ENCODE measurements around the gene KIF3B. TPM values are rescaled to one million over a fixed set of nuclear protein-coding genes. Genes with fewer than 3 reads are reported as not detected.

KIF3B gene
- total RNA-seq, 1 donor, result 39.4 TPM

DNA sequence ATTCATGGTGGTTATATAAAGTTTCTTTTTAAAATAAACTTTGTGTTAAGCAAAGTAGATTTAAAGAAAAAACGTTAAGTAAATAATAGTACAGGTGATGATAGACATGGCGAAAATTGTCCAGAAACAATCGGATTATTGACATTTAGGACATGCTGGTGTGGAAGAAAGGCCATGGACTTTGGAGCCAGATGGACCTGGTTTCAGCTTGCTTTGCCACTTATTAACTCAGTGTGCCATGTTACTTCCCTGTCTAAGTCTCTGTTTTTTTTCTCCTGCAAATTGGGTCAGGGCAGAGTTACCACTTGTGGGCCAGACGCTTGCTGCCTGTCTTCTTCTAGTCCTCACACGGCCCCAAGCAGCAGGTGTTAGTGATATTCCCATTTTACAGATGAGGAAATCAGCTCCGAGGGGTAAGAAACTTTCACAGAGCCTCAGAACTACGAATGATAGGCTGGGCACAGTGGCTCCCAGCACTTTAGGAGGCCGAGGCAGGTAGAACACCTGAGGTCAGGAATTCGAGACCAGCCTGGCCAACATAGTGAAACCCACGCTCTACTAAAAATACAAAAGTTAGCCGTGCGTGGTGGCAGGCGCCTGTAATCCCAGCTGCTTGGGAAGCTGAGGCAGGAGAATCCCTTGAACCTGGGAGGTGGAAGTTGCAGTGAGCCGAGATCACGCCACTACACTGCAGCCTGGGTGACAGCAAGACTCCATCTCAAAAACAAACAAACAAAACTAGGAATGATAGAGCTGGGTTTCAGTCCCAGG lies 12.4 kb downstream of the KIF3B start:
- H3K4me3 ChIP-seq (ENCODE audit: insufficient read depth, low read length), result no peak overlapping the region
- no peak overlapping the region for H3K27ac ChIP-seq (ENCODE audit: low read depth, low read length)
- H2AFZ ChIP-seq (ENCODE audit: low read length), result no peak overlapping the region
- TF ChIP-seq, protein P1, sequence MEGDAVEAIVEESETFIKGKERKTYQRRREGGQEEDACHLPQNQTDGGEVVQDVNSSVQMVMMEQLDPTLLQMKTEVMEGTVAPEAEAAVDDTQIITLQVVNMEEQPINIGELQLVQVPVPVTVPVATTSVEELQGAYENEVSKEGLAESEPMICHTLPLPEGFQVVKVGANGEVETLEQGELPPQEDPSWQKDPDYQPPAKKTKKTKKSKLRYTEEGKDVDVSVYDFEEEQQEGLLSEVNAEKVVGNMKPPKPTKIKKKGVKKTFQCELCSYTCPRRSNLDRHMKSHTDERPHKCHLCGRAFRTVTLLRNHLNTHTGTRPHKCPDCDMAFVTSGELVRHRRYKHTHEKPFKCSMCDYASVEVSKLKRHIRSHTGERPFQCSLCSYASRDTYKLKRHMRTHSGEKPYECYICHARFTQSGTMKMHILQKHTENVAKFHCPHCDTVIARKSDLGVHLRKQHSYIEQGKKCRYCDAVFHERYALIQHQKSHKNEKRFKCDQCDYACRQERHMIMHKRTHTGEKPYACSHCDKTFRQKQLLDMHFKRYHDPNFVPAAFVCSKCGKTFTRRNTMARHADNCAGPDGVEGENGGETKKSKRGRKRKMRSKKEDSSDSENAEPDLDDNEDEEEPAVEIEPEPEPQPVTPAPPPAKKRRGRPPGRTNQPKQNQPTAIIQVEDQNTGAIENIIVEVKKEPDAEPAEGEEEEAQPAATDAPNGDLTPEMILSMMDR (IDR thresholded peaks at IDR 0.05; ENCODE audit: extremely low read depth, low read depth, low read length), result no peak
- H3K79me2 ChIP-seq (ENCODE audit: insufficient read depth, low read length), result peaks cover 63% of the 10 kb centered on the region
- no peaks in the 10 kb centered on the region for H3K27me3 ChIP-seq (ENCODE audit: insufficient read depth, low read length)
- no peak for DNase-seq (ENCODE audit: insufficient read length, low spot score, missing footprints)
- H3K4me2 ChIP-seq (ENCODE audit: insufficient read depth, low read length), result no peak overlapping the region
- no peaks in the 10 kb centered on the region for H3K9me3 ChIP-seq (ENCODE audit: low read depth, low read length)
- H3K36me3 ChIP-seq (ENCODE audit: insufficient read depth, low read length), result no peaks in the 10 kb centered on the region
- peaks cover 24% of the 10 kb centered on the region for H4K20me1 ChIP-seq (ENCODE audit: insufficient read depth, low read length)
- H3K4me1 ChIP-seq (ENCODE audit: insufficient read depth, low read length), result no peaks in the 10 kb centered on the region

DNA sequence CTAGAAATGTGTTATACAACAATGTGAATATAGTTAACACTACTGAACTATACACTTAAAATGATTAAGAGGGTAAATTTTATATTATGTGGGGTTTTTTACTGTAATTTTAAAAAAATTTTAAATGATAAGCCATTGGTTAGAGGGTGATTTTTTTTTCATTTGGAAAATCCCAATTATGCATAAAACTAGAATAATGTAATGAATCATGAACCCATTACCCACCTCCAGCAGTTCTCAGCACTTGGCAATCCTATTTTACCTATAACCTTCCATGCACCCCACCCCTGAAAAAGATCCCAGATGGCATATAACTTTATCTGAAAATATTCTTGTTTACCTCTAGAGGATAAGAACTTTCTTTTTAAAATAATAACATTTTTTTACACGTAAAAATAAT lies 13.7 kb downstream of the KIF3B start:
- no peak for DNase-seq (ENCODE audit: insufficient read length, low spot score, missing footprints)
- Histone ChIP-seq H3K36me3 (ENCODE audit: insufficient read depth, low read length) (no peaks in the 10 kb centered on the region), H3K79me2 (ENCODE audit: insufficient read depth, low read length) (peaks cover 55% of the 10 kb centered on the region), H3K4me1 (ENCODE audit: insufficient read depth, low read length) (no peaks in the 10 kb centered on the region), H3K27me3 (ENCODE audit: insufficient read depth, low read length) (no peaks in the 10 kb centered on the region), H3K4me3 (ENCODE audit: insufficient read depth, low read length) (no peak overlapping the region), H3K4me2 (ENCODE audit: insufficient read depth, low read length) (no peak overlapping the region), H2AFZ (ENCODE audit: low read length) (no peak overlapping the region), H3K27ac (ENCODE audit: low read depth, low read length) (no peak overlapping the region), H3K9me3 (ENCODE audit: low read depth, low read length) (no peaks in the 10 kb centered on the region), H4K20me1 (ENCODE audit: insufficient read depth, low read length) (peaks cover 24% of the 10 kb centered on the region)
- TF ChIP-seq, protein P1 (IDR thresholded peaks at IDR 0.05; ENCODE audit: extremely low read depth, low read depth, low read length), result no peak

- Histone ChIP-seq H3K36me3 (ENCODE audit: insufficient read depth, low read length) (no peaks in the 10 kb centered on the region), H3K4me1 (ENCODE audit: insufficient read depth, low read length) (no peaks in the 10 kb centered on the region), H3K79me2 (ENCODE audit: insufficient read depth, low read length) (peaks cover 52% of the 10 kb centered on the region), H3K27ac (ENCODE audit: low read depth, low read length) (no peak overlapping the region), H3K4me2 (ENCODE audit: insufficient read depth, low read length) (no peak overlapping the region), H3K9me3 (ENCODE audit: low read depth, low read length) (no peaks in the 10 kb centered on the region), H3K27me3 (ENCODE audit: insufficient read depth, low read length) (no peaks in the 10 kb centered on the region), H4K20me1 (ENCODE audit: insufficient read depth, low read length) (peaks cover 29% of the 10 kb centered on the region), H3K4me3 (ENCODE audit: insufficient read depth, low read length) (no peak overlapping the region), H2AFZ (ENCODE audit: low read length) (no peak overlapping the region)
- no peak for DNase-seq (ENCODE audit: insufficient read length, low spot score, missing footprints)
- TF ChIP-seq, protein P1 (IDR thresholded peaks at IDR 0.05; ENCODE audit: extremely low read depth, low read depth, low read length), result no peak
Observed at GRCh38 chr20:32292548-32292947, 15.1 kb downstream of the KIF3B start.

DNA sequence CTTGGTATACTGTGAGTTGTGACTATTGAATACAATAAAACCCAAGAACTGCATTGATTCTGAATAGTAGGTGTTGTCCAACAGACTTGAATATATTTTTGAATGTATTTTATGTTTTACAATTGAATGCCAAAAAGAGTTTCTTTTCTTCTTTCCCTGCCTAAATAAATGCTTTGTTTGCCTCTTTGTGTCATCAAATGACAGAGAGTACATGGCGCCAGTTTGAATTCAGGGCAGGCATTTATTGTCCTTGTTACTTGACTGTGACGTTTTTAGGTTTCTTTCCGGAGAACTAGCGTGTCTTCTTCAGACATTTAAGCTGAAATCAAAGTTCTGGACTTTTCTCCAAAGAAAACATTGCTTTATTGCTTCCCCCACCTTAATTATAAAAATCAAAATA lies 16.6 kb downstream of the KIF3B start:
- Histone ChIP-seq H3K9me3 (ENCODE audit: low read depth, low read length) (no peaks in the 10 kb centered on the region), H3K4me2 (ENCODE audit: insufficient read depth, low read length) (no peak overlapping the region), H3K79me2 (ENCODE audit: insufficient read depth, low read length) (peaks cover 52% of the 10 kb centered on the region), H3K36me3 (ENCODE audit: insufficient read depth, low read length) (no peaks in the 10 kb centered on the region), H3K4me3 (ENCODE audit: insufficient read depth, low read length) (no peak overlapping the region), H2AFZ (ENCODE audit: low read length) (no peak overlapping the region), H3K27ac (ENCODE audit: low read depth, low read length) (no peak overlapping the region), H3K27me3 (ENCODE audit: insufficient read depth, low read length) (no peaks in the 10 kb centered on the region), H3K4me1 (ENCODE audit: insufficient read depth, low read length) (no peaks in the 10 kb centered on the region), H4K20me1 (ENCODE audit: insufficient read depth, low read length) (peaks cover 31% of the 10 kb centered on the region)
- no peak for DNase-seq (ENCODE audit: insufficient read length, low spot score, missing footprints)
- TF ChIP-seq, protein P1 (IDR thresholded peaks at IDR 0.05; ENCODE audit: extremely low read depth, low read depth, low read length), result no peak
